EH (cell line): ENCODE data around the gene ALB.

Experiments used
- DNase-seq: peaks from one replicate; pipeline ENCODE4 v3.0.0-alpha.2; 2015; ENCODE audit warnings: low read depth

Gene ALB

DNA sequence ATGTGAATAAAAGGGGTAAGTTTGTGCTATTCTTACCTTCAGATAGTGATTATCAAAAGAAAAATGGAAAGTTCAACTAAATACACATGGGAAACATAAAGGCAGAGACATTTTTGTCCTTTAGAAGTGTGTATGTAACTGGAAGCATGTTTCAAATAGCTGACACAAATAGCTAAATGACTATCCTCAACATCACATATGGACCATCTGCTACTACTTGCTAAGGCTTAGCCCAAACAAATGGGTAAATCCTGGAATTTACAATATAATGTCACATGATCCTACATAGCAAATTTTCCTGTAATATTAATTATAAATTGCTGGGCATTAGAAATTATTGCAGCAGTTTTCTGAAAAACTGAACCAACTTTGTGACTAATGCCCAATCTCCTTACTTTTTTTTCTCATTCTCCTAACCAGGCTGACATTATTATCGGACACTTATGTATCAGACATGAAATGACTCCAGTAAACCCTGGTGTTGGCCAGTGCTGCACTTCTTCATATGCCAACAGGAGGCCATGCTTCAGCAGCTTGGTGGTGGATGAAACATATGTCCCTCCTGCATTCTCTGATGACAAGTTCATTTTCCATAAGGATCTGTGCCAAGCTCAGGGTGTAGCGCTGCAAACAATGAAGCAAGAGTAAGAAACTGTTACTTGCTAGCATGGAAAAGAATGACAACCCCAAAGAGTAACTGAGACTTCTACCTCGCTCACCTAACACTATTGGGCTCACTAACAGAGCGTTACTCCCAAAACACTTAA, 48.1 kb downstream of the ALB start:
- DNase-seq = no peak

- no peak for DNase-seq
Observed at GRCh38 chr4:73452953-73453700, 49.0 kb downstream of the ALB start.

DNA sequence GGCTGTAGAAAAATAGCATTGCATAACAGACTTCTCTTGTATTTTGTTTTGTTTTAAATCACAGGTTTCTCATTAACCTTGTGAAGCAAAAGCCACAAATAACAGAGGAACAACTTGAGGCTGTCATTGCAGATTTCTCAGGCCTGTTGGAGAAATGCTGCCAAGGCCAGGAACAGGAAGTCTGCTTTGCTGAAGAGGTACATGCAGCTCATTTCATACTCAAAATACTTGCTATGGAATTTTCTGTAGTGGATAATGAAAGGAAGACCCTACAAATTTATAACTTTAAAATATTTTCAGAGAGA, 49.6 kb downstream of the ALB start:
- no peak for DNase-seq

DNA sequence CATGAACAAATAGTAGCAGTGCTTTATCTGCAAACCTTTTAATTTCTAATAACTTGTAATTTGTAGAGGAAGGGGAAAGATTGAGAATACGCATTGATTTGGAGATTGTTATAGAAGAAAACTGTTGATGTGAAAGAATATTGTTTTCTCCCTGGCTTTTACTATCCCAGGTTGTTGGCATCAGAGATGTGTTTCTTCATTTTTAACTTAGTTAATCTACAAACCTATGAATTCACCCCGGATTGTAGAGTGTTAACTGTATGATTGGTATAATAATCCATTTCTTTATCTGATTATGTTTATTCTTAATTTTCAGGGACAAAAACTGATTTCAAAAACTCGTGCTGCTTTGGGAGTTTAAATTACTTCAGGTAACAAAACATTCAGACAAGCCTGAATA, 50.8 kb downstream of the ALB start:
- DNase-seq = no peak

GRCh38 chr4:73456177-73457022, 52.3 kb downstream of the ALB start:
- DNase-seq = no peak

GRCh38 chr4:73458184-73459047, 54.3 kb downstream of the ALB start:
- no peak for DNase-seq

DNA sequence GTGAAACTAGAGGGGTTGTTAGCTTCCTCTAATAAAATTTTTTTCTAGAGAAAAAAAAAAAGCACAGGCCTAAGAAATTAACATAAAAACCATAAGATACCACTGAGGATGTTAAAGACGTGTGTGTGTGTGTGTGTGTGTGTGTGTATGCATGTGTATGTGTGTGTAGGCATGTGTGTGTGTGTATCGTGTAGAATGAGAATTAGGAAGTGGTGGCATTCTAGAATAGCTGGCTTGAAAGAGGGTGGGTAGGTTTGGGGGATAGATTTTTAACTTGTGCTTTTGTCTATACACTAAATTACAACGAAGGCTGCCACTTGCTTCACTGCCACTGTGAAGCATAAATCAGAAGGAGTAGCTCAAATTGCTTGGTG, 54.9 kb downstream of the ALB start:
- no peak for DNase-seq

- DNase-seq = no peak
Observed at GRCh38 chr4:73460913-73461522, 56.9 kb downstream of the ALB start.

- no peak for DNase-seq
Observed at GRCh38 chr4:73468170-73468569, 64.1 kb downstream of the ALB start.

DNA sequence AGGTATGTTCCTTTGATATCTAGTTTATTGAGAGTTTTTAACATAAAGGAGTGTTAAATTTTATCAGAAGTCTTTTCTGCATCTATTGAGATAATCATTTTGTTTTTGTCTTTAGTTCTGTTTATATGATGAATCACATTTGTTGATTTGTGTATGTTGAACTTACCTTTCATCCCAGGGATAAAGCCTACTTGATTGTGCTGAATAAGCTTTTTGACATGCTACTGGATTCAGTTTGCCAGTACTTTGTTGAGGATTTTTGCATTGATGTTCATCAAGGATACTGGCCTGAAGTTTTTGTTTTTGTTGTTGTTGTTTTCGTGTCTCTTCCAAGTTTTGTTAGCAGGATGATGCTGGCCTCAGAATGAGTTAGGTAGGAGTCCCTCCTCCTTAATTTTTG, 66.6 kb downstream of the ALB start:
- no peak for DNase-seq
